Fibroblast of lung (primary cell): ENCODE measurements around the gene PRPF40B.

Source experiments
- EZH2 ChIP-seq: IDR thresholded peaks from 2 replicates; pipeline ENCODE4 v1.5.1; 2012; ENCODE audit warnings: low read length, control low read depth, mild to moderate bottlenecking; ENCODE audit errors: missing control alignments
- TF ChIP-seq, protein P1 (sequence below), 2 donors: IDR thresholded peaks in 1 of 2; conservative IDR thresholded peaks in 1 of 2; 1 replicate in 1 of 2; 2 replicates in 1 of 2; pipeline ENCODE4 v1.5.1; 2011 to 2012; ENCODE audit warnings: low read length in 2 of 2, control low read depth in 1 of 2, inconsistent platforms in 1 of 2, low read depth in 1 of 2, mild to moderate bottlenecking in 1 of 2

- TF ChIP-seq, protein P1, sequence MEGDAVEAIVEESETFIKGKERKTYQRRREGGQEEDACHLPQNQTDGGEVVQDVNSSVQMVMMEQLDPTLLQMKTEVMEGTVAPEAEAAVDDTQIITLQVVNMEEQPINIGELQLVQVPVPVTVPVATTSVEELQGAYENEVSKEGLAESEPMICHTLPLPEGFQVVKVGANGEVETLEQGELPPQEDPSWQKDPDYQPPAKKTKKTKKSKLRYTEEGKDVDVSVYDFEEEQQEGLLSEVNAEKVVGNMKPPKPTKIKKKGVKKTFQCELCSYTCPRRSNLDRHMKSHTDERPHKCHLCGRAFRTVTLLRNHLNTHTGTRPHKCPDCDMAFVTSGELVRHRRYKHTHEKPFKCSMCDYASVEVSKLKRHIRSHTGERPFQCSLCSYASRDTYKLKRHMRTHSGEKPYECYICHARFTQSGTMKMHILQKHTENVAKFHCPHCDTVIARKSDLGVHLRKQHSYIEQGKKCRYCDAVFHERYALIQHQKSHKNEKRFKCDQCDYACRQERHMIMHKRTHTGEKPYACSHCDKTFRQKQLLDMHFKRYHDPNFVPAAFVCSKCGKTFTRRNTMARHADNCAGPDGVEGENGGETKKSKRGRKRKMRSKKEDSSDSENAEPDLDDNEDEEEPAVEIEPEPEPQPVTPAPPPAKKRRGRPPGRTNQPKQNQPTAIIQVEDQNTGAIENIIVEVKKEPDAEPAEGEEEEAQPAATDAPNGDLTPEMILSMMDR (conservative IDR thresholded peaks at IDR 0.05 in 1 of 2, IDR thresholded peaks at IDR 0.05 in 1 of 2; ENCODE audit: low read depth in 1 of 2, low read length in 2 of 2) = no peak
- TF ChIP-seq EZH2 = no peak
These were observed 4.5 kb downstream of the PRPF40B start for GRCh38 chr12:49627752-49628360.
